SK-N-SH (cell line): ENCODE data around the gene INPP5A. TPM values are rescaled to one million over a fixed set of nuclear protein-coding genes. Genes with fewer than 3 reads are reported as not detected.

ENCODE experiments used
- CTCF ChIA-PET: fragments of 300-600, 350-600 bp; formaldehyde crosslinking; extraction: SDS; loops from one replicate; lab custom pipeline; 2021; lab: Yijun Ruan, JAX
- POLR2A ChIA-PET: fragments of 350-600 bp; sonication (Branson Sonifier 250); formaldehyde crosslinking; extraction: SDS; loops from one replicate; lab custom pipeline; 2020; ENCODE audit warnings: antibody characterized with exemption, inconsistent platforms; lab: Yijun Ruan, JAX
- DNase-seq: peaks from one replicate; pipeline ENCODE4 v3.0.0; 2012
- H2AFZ ChIP-seq: fragments of 200-600 bp; sonication (generic); 2 replicates; pipeline ENCODE4 v1.8.1; 2016; ENCODE audit warnings: antibody characterized with exemption, mild to moderate bottlenecking, low read depth
- H3F3A ChIP-seq: fragments of 200-600 bp; sonication (generic); replicated peaks from 2 replicates; pipeline ENCODE3; 2016; ENCODE audit warnings: antibody characterized with exemption, mild to moderate bottlenecking; ENCODE audit not compliant: insufficient read depth
- H3K27ac ChIP-seq, 2 experiments: fragments of 200-500 bp in 1 of 2; fragments of 200-600 bp in 1 of 2; sonication (Bioruptor generic) in 1 of 2; sonication (generic), shearing (Covaris generic) in 1 of 2; 2 replicates each; pipeline versions ENCODE4 v1.5.1 to v1.6.1; 2014 to 2016; ENCODE audit warnings: low read depth in 2 of 2, inconsistent platforms in 1 of 2, low read length in 1 of 2, mild to moderate bottlenecking in 1 of 2, mixed read lengths in 1 of 2
- H3K27me3 ChIP-seq: fragments of 200-600 bp; sonication (generic), shearing (Covaris generic); 2 replicates; pipeline ENCODE4 v1.6.1; 2016; ENCODE audit warnings: mixed run types; ENCODE audit not compliant: insufficient read depth
- H3K36me3 ChIP-seq, 2 experiments: fragments of 200-500 bp in 1 of 2; fragments of 200-600 bp in 1 of 2; sonication (Bioruptor generic) in 1 of 2; sonication (generic) in 1 of 2; replicated peaks in 1 of 2; 2 replicates each; pipeline versions ENCODE3 to v1.5.1; 2014 to 2016; ENCODE audit warnings: low read length in 1 of 2, mild to moderate bottlenecking in 1 of 2; ENCODE audit not compliant: insufficient read depth in 2 of 2, control insufficient read depth in 1 of 2
- H3K4me1 ChIP-seq, 2 experiments: fragments of 200-500 bp in 1 of 2; fragments of 200-600 bp in 1 of 2; sonication (Bioruptor generic) in 1 of 2; sonication (generic), shearing (Covaris generic) in 1 of 2; 2 replicates each; pipeline versions ENCODE4 v1.5.1 to v1.6.1; 2014 to 2016; ENCODE audit warnings: low read depth in 1 of 2, low read length in 1 of 2, mixed run types in 1 of 2; ENCODE audit not compliant: insufficient read depth in 2 of 2, control insufficient read depth in 1 of 2
- H3K4me2 ChIP-seq: fragments of 200-600 bp; sonication (generic), shearing (Covaris generic); 2 replicates; pipeline ENCODE4 v1.6.1; 2017; ENCODE audit warnings: mixed run types
- H3K4me3 ChIP-seq, 2 experiments: fragments of 200-500 bp in 1 of 2; fragments of 200-600 bp in 1 of 2; sonication (Bioruptor generic) in 1 of 2; sonication (generic), shearing (Covaris generic) in 1 of 2; 2 replicates each; pipeline versions ENCODE4 v1.5.1 to v1.8.1; 2014 to 2016; ENCODE audit warnings: low read depth in 2 of 2, inconsistent platforms in 1 of 2, low read length in 1 of 2, mild to moderate bottlenecking in 1 of 2, mixed read lengths in 1 of 2, moderate library complexity in 1 of 2
- H3K79me2 ChIP-seq: fragments of 200-600 bp; sonication (generic); 2 replicates; pipeline ENCODE4 v1.8.1; 2017; ENCODE audit warnings: mild to moderate bottlenecking; ENCODE audit not compliant: insufficient read depth
- H3K9ac ChIP-seq: fragments of 200-600 bp; sonication (generic); 2 replicates; pipeline ENCODE4 v1.6.1; 2017; ENCODE audit warnings: mixed run types
- H3K9me2 ChIP-seq: fragments of 200-600 bp; sonication (generic); 2 replicates; pipeline ENCODE4 v1.6.1; 2017; ENCODE audit warnings: mixed run types
- H3K9me3 ChIP-seq: fragments of 200-600 bp; sonication (generic); 2 replicates; pipeline ENCODE4 v1.6.1; 2017; ENCODE audit warnings: mixed run types, mild to moderate bottlenecking, moderate library complexity
- H4K20me1 ChIP-seq: fragments of 200-600 bp; sonication (generic); 2 replicates; pipeline ENCODE4 v1.6.1; 2017; ENCODE audit warnings: mild to moderate bottlenecking, mixed run types; ENCODE audit not compliant: insufficient read depth
- ELF1 ChIP-seq: IDR thresholded peaks from 2 replicates; pipeline ENCODE4 v1.4.0; 2012
- EP300 ChIP-seq, 2 experiments: IDR thresholded peaks; 2 replicates each; pipeline versions ENCODE4 v1.4.0 to v1.6.1; 2012; ENCODE audit warnings: borderline replicate concordance in 1 of 2, low read depth in 1 of 2, low read length in 1 of 2
- EZH2phosphoT487 ChIP-seq: fragments of 200-600 bp; sonication (generic); IDR thresholded peaks from 2 replicates; pipeline ENCODE4 v1.6.1; 2017; ENCODE audit warnings: low read depth, mixed run types, mild to moderate bottlenecking, antibody characterized with exemption, moderate library complexity, borderline replicate concordance
- FOXJ3 ChIP-seq: sonication (generic); formaldehyde crosslinking; IDR thresholded peaks from 2 replicates; pipeline ENCODE4 v1.5.1; 2020; ENCODE audit warnings: mild to moderate bottlenecking, missing genetic modification reagents
- MEF2A ChIP-seq: IDR thresholded peaks from 2 replicates; pipeline ENCODE4 v1.4.0; 2012; ENCODE audit warnings: low read depth, borderline replicate concordance
- NFIC ChIP-seq: IDR thresholded peaks from 2 replicates; pipeline ENCODE4 v1.4.0; 2012; ENCODE audit warnings: borderline replicate concordance
- NRF1 ChIP-seq: IDR thresholded peaks from 2 replicates; pipeline ENCODE4 v1.6.1; 2012; ENCODE audit warnings: low read depth, mild to moderate bottlenecking, low read length
- POLR2AphosphoS5 ChIP-seq: IDR thresholded peaks from 2 replicates; pipeline ENCODE4 v1.6.1; 2012; ENCODE audit warnings: low read depth, low read length
- RCOR1 ChIP-seq: fragments of 150-350 bp; IDR thresholded peaks from 2 replicates; pipeline ENCODE4 v1.6.1; 2017; ENCODE audit warnings: antibody characterized with exemption, low read length
- RFX5 ChIP-seq: IDR thresholded peaks from 2 replicates; pipeline ENCODE4 v1.6.1; 2012; ENCODE audit warnings: mild to moderate bottlenecking, improper control_type of control experiment, low read length
- SMC3 ChIP-seq: IDR thresholded peaks from 2 replicates; pipeline ENCODE4 v1.6.1; 2012; ENCODE audit warnings: low read depth, low read length, improper control_type of control experiment
- TCF12 ChIP-seq: IDR thresholded peaks from 2 replicates; pipeline ENCODE4 v1.4.0; 2012
- WGBS: methylation state at CpG from one replicate; pipeline ENCODE4 v1.1.6; 2017; ENCODE audit warnings: low lambda C conversion rate; 5-methylcytosine and 5-hydroxymethylcytosine counted together
- polyA plus RNA-seq, 3 experiments: library from polyadenylated mRNA; depleted of rRNA; stranded (reverse); fragments of >200 nt; gene quantifications; 2 replicates each; pipeline ENCODE4 v1.2.3, GENCODE V29; 2012
- TF ChIP-seq, protein P1 (sequence below): fragments of 150-350 bp; IDR thresholded peaks from 2 replicates; pipeline ENCODE4 v1.6.1; 2017; ENCODE audit warnings: antibody characterized with exemption, low read length, low read depth, borderline replicate concordance
- TF ChIP-seq, protein P2 (sequence below): IDR thresholded peaks from 2 replicates; pipeline ENCODE4 v1.4.0; 2012; ENCODE audit warnings: low read depth
- TF ChIP-seq, protein P3 (sequence below): IDR thresholded peaks from 2 replicates; pipeline ENCODE4 v1.4.0; 2012; ENCODE audit warnings: low read depth, borderline replicate concordance
- TF ChIP-seq, protein P4 (sequence below): fragments of 200-600 bp; sonication (generic); IDR thresholded peaks from 2 replicates; pipeline ENCODE4 v1.6.1; 2017; ENCODE audit warnings: antibody characterized with exemption, mild to moderate bottlenecking, moderate library complexity

The INPP5A gene
- polyA plus RNA-seq, 1 of the 3 experiments (the other 2 are of a cell fraction), result 12.0 TPM

DNA sequence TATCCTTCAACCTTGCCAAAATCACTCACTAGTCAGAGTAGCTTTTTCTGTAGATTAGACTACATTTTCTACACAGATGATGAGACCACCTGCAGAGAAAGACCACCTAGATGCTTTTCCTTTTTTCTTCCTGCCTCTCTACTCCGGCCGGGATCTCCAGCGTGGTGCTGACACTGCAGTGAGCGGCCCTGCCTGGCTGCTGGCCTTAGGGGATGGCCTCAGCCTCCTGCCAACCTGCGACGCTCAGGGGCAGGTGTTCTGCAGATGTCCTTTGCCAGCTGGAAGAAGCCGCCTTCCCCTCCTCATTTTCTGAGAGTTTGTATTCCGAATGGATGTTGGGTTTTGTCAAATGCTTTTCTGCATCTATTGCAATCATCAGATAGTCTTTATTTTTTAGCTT is 291.8 kb downstream of the INPP5A start:
- Histone ChIP-seq H3K27ac (no peak overlapping the region), H2AFZ (no peak overlapping the region), H3K36me3 (no peaks in the 10 kb centered on the region), H3F3A (peaks cover 4% of the 10 kb centered on the region), H3K9ac (no peak overlapping the region), H3K9me3 (no peaks in the 10 kb centered on the region), H3K27me3 (no peaks in the 10 kb centered on the region; the same call in 1 of the 2 replicates), H3K79me2 (no peaks in the 10 kb centered on the region), H3K4me2 (no peak overlapping the region), H4K20me1 (no peaks in the 10 kb centered on the region), H3K9me2 (no peaks in the 10 kb centered on the region), H3K4me3 (no peak overlapping the region), H3K4me1 (no peaks in the 10 kb centered on the region; a peak in 1 of 4 replicates)
- ChIA-PET CTCF (interaction anchor here (0.7 to 1.3 kb wide), 5 partner anchors 9 to 371 kb away, joined by 3 to 7 read pairs (median 3); no protein-coding TSS in a partner anchor), POLR2A (no interaction called here)
- 10% methylated on average over 8 of the region's 8 CpGs for WGBS
- peak; percentile 47 for DNase-seq
- no peak for TF ChIP-seq EP300 (IDR thresholded peaks at IDR 0.05; ENCODE audit: borderline replicate concordance in 1 of 2, low read depth in 1 of 2, low read length in 1 of 2)
- TF ChIP-seq NRF1, result no peak
- TF ChIP-seq, protein P1, sequence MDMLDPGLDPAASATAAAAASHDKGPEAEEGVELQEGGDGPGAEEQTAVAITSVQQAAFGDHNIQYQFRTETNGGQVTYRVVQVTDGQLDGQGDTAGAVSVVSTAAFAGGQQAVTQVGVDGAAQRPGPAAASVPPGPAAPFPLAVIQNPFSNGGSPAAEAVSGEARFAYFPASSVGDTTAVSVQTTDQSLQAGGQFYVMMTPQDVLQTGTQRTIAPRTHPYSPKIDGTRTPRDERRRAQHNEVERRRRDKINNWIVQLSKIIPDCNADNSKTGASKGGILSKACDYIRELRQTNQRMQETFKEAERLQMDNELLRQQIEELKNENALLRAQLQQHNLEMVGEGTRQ, result no peak
- TF ChIP-seq TCF12, result no peak
- TF ChIP-seq ELF1, result no peak
- TF ChIP-seq NFIC, result no peak
- TF ChIP-seq RFX5, result no peak
- TF ChIP-seq, protein P2, sequence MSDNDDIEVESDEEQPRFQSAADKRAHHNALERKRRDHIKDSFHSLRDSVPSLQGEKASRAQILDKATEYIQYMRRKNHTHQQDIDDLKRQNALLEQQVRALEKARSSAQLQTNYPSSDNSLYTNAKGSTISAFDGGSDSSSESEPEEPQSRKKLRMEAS, result no peak
- no peak for TF ChIP-seq SMC3
- TF ChIP-seq FOXJ3 (CRISPR knock-in tag), result no peak
- TF ChIP-seq, protein P3, sequence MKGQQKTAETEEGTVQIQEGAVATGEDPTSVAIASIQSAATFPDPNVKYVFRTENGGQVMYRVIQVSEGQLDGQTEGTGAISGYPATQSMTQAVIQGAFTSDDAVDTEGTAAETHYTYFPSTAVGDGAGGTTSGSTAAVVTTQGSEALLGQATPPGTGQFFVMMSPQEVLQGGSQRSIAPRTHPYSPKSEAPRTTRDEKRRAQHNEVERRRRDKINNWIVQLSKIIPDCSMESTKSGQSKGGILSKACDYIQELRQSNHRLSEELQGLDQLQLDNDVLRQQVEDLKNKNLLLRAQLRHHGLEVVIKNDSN, result no peak
- TF ChIP-seq, protein P4, sequence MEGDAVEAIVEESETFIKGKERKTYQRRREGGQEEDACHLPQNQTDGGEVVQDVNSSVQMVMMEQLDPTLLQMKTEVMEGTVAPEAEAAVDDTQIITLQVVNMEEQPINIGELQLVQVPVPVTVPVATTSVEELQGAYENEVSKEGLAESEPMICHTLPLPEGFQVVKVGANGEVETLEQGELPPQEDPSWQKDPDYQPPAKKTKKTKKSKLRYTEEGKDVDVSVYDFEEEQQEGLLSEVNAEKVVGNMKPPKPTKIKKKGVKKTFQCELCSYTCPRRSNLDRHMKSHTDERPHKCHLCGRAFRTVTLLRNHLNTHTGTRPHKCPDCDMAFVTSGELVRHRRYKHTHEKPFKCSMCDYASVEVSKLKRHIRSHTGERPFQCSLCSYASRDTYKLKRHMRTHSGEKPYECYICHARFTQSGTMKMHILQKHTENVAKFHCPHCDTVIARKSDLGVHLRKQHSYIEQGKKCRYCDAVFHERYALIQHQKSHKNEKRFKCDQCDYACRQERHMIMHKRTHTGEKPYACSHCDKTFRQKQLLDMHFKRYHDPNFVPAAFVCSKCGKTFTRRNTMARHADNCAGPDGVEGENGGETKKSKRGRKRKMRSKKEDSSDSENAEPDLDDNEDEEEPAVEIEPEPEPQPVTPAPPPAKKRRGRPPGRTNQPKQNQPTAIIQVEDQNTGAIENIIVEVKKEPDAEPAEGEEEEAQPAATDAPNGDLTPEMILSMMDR, result no peak
- TF ChIP-seq EZH2phosphoT487, result no peak
- TF ChIP-seq MEF2A, result no peak
- no peak for TF ChIP-seq POLR2AphosphoS5
- no peak for TF ChIP-seq RCOR1
